Sigmoid colon (tissue), 7 donors: Measurements from ENCODE around the gene BICC1. TPM values are rescaled to one million over a fixed set of nuclear protein-coding genes. Genes with fewer than 3 reads are reported as not detected.

Experiments
- DNase-seq: peaks from one replicate; pipeline ENCODE4 v3.0.0-alpha.2; 2019
- H3K27ac ChIP-seq, 4 donors: fragments of 200-600 bp; sonication (generic); one replicate each; pipeline ENCODE4 v1.5.1; 2016 to 2019; ENCODE audit warnings: mild to moderate bottlenecking in 1 of 4
- H3K27me3 ChIP-seq, 3 donors: fragments of 200-600 bp; sonication (generic); one replicate each; pipeline ENCODE4 v1.5.1; 2019; ENCODE audit warnings: mild to moderate bottlenecking in 1 of 3
- H3K36me3 ChIP-seq, 4 donors: fragments of 200-600 bp; sonication (generic); one replicate each; pipeline ENCODE4 v1.5.1; 2016 to 2019
- H3K4me1 ChIP-seq, 4 donors: fragments of 200-600 bp; sonication (generic); one replicate each; pipeline ENCODE4 v1.5.1; 2017 to 2019
- H3K4me3 ChIP-seq, 4 donors: fragments of 200-600 bp; sonication (generic); one replicate each; pipeline ENCODE4 v1.5.1; 2017 to 2019; ENCODE audit warnings: mild to moderate bottlenecking in 2 of 4, moderate library complexity in 1 of 4
- H3K9me3 ChIP-seq, 4 donors: fragments of 200-600 bp in 3 of 4; sonication (generic) in 3 of 4; one replicate each; pipeline versions ENCODE4 v1.5.1 to v1.6.1; 2013 to 2019
- CTCF ChIP-seq, 4 experiments: fragments of 450-650 bp in 3 of 4; fragments of 200-600 bp in 1 of 4; IDR thresholded peaks; one replicate each; pipeline ENCODE4 v1.5.1; 2016 to 2019; ENCODE audit warnings: antibody characterized with exemption in 4 of 4, mild to moderate bottlenecking in 3 of 4, moderate library complexity in 2 of 4
- EP300 ChIP-seq, 4 donors: sonication (generic); formaldehyde crosslinking; IDR thresholded peaks; one replicate each; pipeline ENCODE4 v1.6.1; 2017; ENCODE audit warnings: antibody characterized with exemption in 4 of 4
- POLR2A ChIP-seq, 2 donors: fragments of 450-650 bp; IDR thresholded peaks; one replicate each; pipeline ENCODE4 v1.6.1; 2016; ENCODE audit warnings: antibody characterized with exemption in 2 of 2, mild to moderate bottlenecking in 2 of 2, moderate library complexity in 2 of 2
- POLR2AphosphoS5 ChIP-seq, 4 donors: sonication (generic); formaldehyde crosslinking; IDR thresholded peaks; one replicate each; pipeline ENCODE4 v1.6.1; 2017; ENCODE audit warnings: antibody characterized with exemption in 4 of 4
- WGBS, 2 donors: extraction: QIAGEN DNeasy Blood & Tissue Kit; methylation state at CpG; one replicate each; pipeline ENCODE4 v1.1.7; 2013; 5-methylcytosine and 5-hydroxymethylcytosine counted together
- intact Hi-C: fragments of 100-400 bp; cut with DNase I; formaldehyde crosslinking; loops from one replicate; pipeline ENCODE4 v1.15.1; 2023
- polyA plus RNA-seq, 3 donors: library from polyadenylated mRNA; stranded (reverse); fragments of 200-250 nt; gene quantifications; one replicate each; pipeline ENCODE4 v1.2.3, GENCODE V29; 2013
- total RNA-seq, 4 donors: library from RNA; depleted of rRNA; stranded (reverse); fragments of >200 nt; gene quantifications; one replicate each; pipeline ENCODE4 v1.1.0, GENCODE V29; 2016
- donor health status: healthy with polysubstance abuse.
- donor health status: Bipolar disorder and iron deficiency.
- donor health status: healthy.

BICC1 gene
- total and polyA plus RNA-seq, 7 donors, result 0.46 to 17.3 (median 7.9) TPM

GRCh38 chr10:58782876-58783851, 270.5 kb downstream of the BICC1 start:
- H3K9me3 ChIP-seq, result no peaks in the 10 kb centered on the region
- H3K27ac ChIP-seq, result peak overlapping the region in 3 of 4 donors; percentile 22 to 39 (median 26)
- H3K4me1 ChIP-seq, result peaks cover 0 to 16% (median 3%) of the 10 kb centered on the region in 4 donors
- no peak overlapping the region for H3K4me3 ChIP-seq
- intact Hi-C loops, result loop anchor here (2.0 to 10.0 kb wide), 4 partner anchors 168 to 839 kb away; no protein-coding TSS in a partner anchor
- peak in 2 of 4 donors; percentile 27 to 35 for TF ChIP-seq POLR2AphosphoS5 (IDR thresholded peaks at IDR 0.05)
- TF ChIP-seq CTCF (IDR thresholded peaks at IDR 0.05), result no peak
- H3K36me3 ChIP-seq, result no peaks in the 10 kb centered on the region
- peak; percentile 71 for DNase-seq
- 22 to 51% methylated on average over 4 of the region's 4 CpGs for WGBS, 2 donors
- no peaks in the 10 kb centered on the region for H3K27me3 ChIP-seq

- DNase-seq, result no peak
- TF ChIP-seq EP300 (IDR thresholded peaks at IDR 0.05) (no peak), POLR2AphosphoS5 (IDR thresholded peaks at IDR 0.05) (peak in 1 of 4 donors; percentile 8)
- 72 to 75% methylated on average over 4 of the region's 4 CpGs for WGBS, 2 donors
- intact Hi-C loops, result loop anchor here (5.0 to 10.0 kb wide), 3 partner anchors 370 to 838 kb away; no protein-coding TSS in a partner anchor
- Histone ChIP-seq H3K27me3 (no peaks in the 10 kb centered on the region), H3K4me1 (peaks cover 0 to 16% (median 0%) of the 10 kb centered on the region in 4 donors), H3K4me3 (no peak overlapping the region), H3K27ac (no peak overlapping the region), H3K36me3 (no peaks in the 10 kb centered on the region), H3K9me3 (no peaks in the 10 kb centered on the region)
Measured at GRCh38 chr10:58784361-58784760, 271.7 kb downstream of the BICC1 start.

- DNase-seq, result no peak
- 91 to 94% methylated on average over 3 of the region's 3 CpGs for WGBS, 2 donors
Measured at GRCh38 chr10:58785354-58785753, 272.7 kb downstream of the BICC1 start.

GRCh38 chr10:58791137-58791536, 278.5 kb downstream of the BICC1 start:
- WGBS, 2 donors, result 87 to 92% methylated on average over 6 of the region's 6 CpGs
- no peaks in the 10 kb centered on the region for H3K4me1 ChIP-seq
- H3K27me3 ChIP-seq, result no peaks in the 10 kb centered on the region
- H3K27ac ChIP-seq, result no peak overlapping the region
- no peaks in the 10 kb centered on the region for H3K36me3 ChIP-seq
- TF ChIP-seq POLR2A (IDR thresholded peaks at IDR 0.05) (no peak), EP300 (IDR thresholded peaks at IDR 0.05) (no peak), CTCF (IDR thresholded peaks at IDR 0.05) (no peak), POLR2AphosphoS5 (IDR thresholded peaks at IDR 0.05) (no peak)
- no peaks in the 10 kb centered on the region for H3K9me3 ChIP-seq
- no peak for DNase-seq
- intact Hi-C loops, result no loop called here
- H3K4me3 ChIP-seq, result no peak overlapping the region

More at GRCh38 chr10:58785354-58785753, 272.7 kb downstream of the BICC1 start:
- no peak overlapping the region for H3K27ac ChIP-seq
- no peaks in the 10 kb centered on the region for H3K27me3 ChIP-seq
- H3K36me3 ChIP-seq, result no peaks in the 10 kb centered on the region
- no peak for TF ChIP-seq POLR2AphosphoS5 (IDR thresholded peaks at IDR 0.05)
- TF ChIP-seq CTCF (IDR thresholded peaks at IDR 0.05), result no peak
- no peak for TF ChIP-seq POLR2A (IDR thresholded peaks at IDR 0.05)
- no peak for TF ChIP-seq EP300 (IDR thresholded peaks at IDR 0.05)
- H3K4me1 ChIP-seq, result peaks cover 0 to 16% (median 0%) of the 10 kb centered on the region in 4 donors
- no peaks in the 10 kb centered on the region for H3K9me3 ChIP-seq
- H3K4me3 ChIP-seq, result no peak overlapping the region
- intact Hi-C loops, result loop anchor here (10.0 kb wide), 1 partner anchor 371 kb away; no protein-coding TSS in a partner anchor

GRCh38 chr10:58795560-58795959, 282.9 kb downstream of the BICC1 start:
- Histone ChIP-seq H3K27ac (no peak overlapping the region), H3K4me3 (no peak overlapping the region), H3K4me1 (no peaks in the 10 kb centered on the region), H3K36me3 (no peaks in the 10 kb centered on the region), H3K9me3 (no peaks in the 10 kb centered on the region), H3K27me3 (no peaks in the 10 kb centered on the region)
- no peak for DNase-seq
- intact Hi-C loops, result no loop called here
- TF ChIP-seq EP300 (IDR thresholded peaks at IDR 0.05) (no peak), POLR2AphosphoS5 (IDR thresholded peaks at IDR 0.05) (no peak), CTCF (IDR thresholded peaks at IDR 0.05) (no peak), POLR2A (IDR thresholded peaks at IDR 0.05) (no peak)
